Hepatocyte (in vitro differentiated cells): ENCODE results near the gene SLC7A4. TPM values are rescaled to one million over a fixed set of nuclear protein-coding genes. Genes with fewer than 3 reads are reported as not detected.
A peak's percentile ranks its signal among the peaks of the same experiment; 100 is the strongest.
"Not testable (repeated sequence)": the region's sequence is repeated elsewhere in the genome, so short reads cannot be mapped to it uniquely, and the experiment has no call there.

Experiments used
- DNase-seq: peaks from one replicate; pipeline ENCODE4 v3.0.0-alpha.2; 2016; ENCODE audit warnings: low spot score
- H2AFZ ChIP-seq: fragments of 200-600 bp; sonication (generic); 2 replicates; pipeline ENCODE4 v1.6.0; 2016; ENCODE audit warnings: antibody characterized with exemption, mild to moderate bottlenecking
- H3K27ac ChIP-seq: fragments of 200-600 bp; sonication (generic); 2 replicates; pipeline ENCODE4 v1.5.1; 2016; ENCODE audit warnings: mild to moderate bottlenecking
- H3K27me3 ChIP-seq: fragments of 200-600 bp; sonication (generic); 2 replicates; pipeline ENCODE4 v1.6.1; 2016
- H3K36me3 ChIP-seq: fragments of 200-600 bp; sonication (generic); replicated peaks from 2 replicates; pipeline ENCODE4 v1.5.1; 2016; ENCODE audit warnings: low read depth; ENCODE audit not compliant: insufficient read depth
- H3K4me1 ChIP-seq: fragments of 200-600 bp; sonication (generic); 2 replicates; pipeline ENCODE4 v1.5.1; 2016; ENCODE audit warnings: mild to moderate bottlenecking, moderate library complexity; ENCODE audit not compliant: insufficient read depth
- H3K4me2 ChIP-seq: fragments of 200-600 bp; sonication (generic); 2 replicates; pipeline ENCODE4 v1.6.0; 2016
- H3K4me3 ChIP-seq: fragments of 200-600 bp; sonication (generic); 2 replicates; pipeline ENCODE4 v1.5.1; 2016; ENCODE audit warnings: mild to moderate bottlenecking
- H3K79me2 ChIP-seq: fragments of 200-600 bp; sonication (generic); 2 replicates; pipeline ENCODE4 v1.6.0; 2017; ENCODE audit warnings: mild to moderate bottlenecking
- H3K9me2 ChIP-seq: fragments of 200-600 bp; sonication (generic); replicated peaks from 2 replicates; pipeline ENCODE4 v1.6.0; 2017; ENCODE audit warnings: mild to moderate bottlenecking; ENCODE audit not compliant: insufficient read depth
- H3K9me3 ChIP-seq: fragments of 200-600 bp; sonication (generic); 2 replicates; pipeline ENCODE4 v1.5.1; 2016; ENCODE audit warnings: low read depth, mild to moderate bottlenecking
- H4K20me1 ChIP-seq: fragments of 200-600 bp; sonication (generic); 2 replicates; pipeline ENCODE4 v1.6.0; 2016; ENCODE audit warnings: mild to moderate bottlenecking; ENCODE audit not compliant: insufficient read depth, poor library complexity, severe bottlenecking
- EZH2 ChIP-seq: fragments of 200-600 bp; sonication (generic); IDR thresholded peaks from 2 replicates; pipeline ENCODE4 v1.6.1; 2016; ENCODE audit warnings: antibody characterized with exemption, mild to moderate bottlenecking, borderline replicate concordance
- EZH2phosphoT487 ChIP-seq: fragments of 200-600 bp; sonication (generic); IDR thresholded peaks from one replicate; pipeline ENCODE4 v1.6.1; 2018; ENCODE audit warnings: antibody characterized with exemption, mild to moderate bottlenecking, low read depth, moderate library complexity; ENCODE audit not compliant: unreplicated experiment, severe bottlenecking
- WGBS: methylation state at CpG from one replicate; pipeline ENCODE4 v1.1.6; 2016; ENCODE audit warnings: low lambda C conversion rate; ENCODE audit errors: missing lambda C conversion rate; 5-methylcytosine and 5-hydroxymethylcytosine counted together
- polyA plus RNA-seq: library from polyadenylated mRNA; unstranded; fragments of >200 nt; fragmentation: Nextera tagmentation; extraction: Ambion mirVana; gene quantifications from 2 replicates; pipeline ENCODE4 v1.2.1, GENCODE V29; 2016
- total RNA-seq: library from RNA; depleted of rRNA; stranded (reverse); fragments of >200 nt; gene quantifications from 2 replicates; pipeline ENCODE4 v1.2.3, GENCODE V29; 2014
- TF ChIP-seq, protein P1 (sequence below): fragments of 200-600 bp; sonication (generic); IDR thresholded peaks from 2 replicates; pipeline ENCODE4 v1.5.1; 2016; ENCODE audit warnings: antibody characterized with exemption, mild to moderate bottlenecking; ENCODE audit not compliant: poor library complexity

The SLC7A4 gene
- total and polyA plus RNA-seq, 2 experiments from 2014 or later: 140 to 494 TPM

DNA sequence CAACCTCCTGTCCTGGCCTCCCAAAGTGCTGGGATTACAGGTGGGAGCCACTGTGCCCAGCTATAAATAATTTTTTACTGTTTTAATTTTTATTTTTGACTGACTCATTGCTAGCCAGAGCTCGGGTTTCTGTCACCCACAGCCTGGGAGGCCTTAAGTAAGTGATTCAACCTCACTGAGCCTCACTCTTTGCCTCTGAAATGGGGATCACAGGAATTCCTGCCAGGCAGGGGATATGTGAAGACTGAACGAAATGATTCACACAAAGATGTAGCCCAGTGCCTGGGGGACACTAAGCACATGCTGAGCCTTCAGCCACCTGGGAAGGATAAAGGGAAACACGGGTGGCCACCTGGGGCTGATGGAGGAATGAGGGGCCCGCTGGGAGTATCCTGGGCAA lies 9.6 kb upstream of the SLC7A4 start:
- Histone ChIP-seq H3K9me2 (no peaks in the 10 kb centered on the region), H3K4me2 (no peak overlapping the region), H3K4me3 (no peak overlapping the region), H3K79me2 (no peaks in the 10 kb centered on the region), H3K9me3 (no peaks in the 10 kb centered on the region), H3K27me3 (no peaks in the 10 kb centered on the region), H4K20me1 (no peaks in the 10 kb centered on the region), H3K36me3 (no peaks in the 10 kb centered on the region), H2AFZ (no peak overlapping the region), H3K27ac (no peak overlapping the region), H3K4me1 (peaks cover 11% of the 10 kb centered on the region)
- DNase-seq: no peak
- TF ChIP-seq, protein P1, sequence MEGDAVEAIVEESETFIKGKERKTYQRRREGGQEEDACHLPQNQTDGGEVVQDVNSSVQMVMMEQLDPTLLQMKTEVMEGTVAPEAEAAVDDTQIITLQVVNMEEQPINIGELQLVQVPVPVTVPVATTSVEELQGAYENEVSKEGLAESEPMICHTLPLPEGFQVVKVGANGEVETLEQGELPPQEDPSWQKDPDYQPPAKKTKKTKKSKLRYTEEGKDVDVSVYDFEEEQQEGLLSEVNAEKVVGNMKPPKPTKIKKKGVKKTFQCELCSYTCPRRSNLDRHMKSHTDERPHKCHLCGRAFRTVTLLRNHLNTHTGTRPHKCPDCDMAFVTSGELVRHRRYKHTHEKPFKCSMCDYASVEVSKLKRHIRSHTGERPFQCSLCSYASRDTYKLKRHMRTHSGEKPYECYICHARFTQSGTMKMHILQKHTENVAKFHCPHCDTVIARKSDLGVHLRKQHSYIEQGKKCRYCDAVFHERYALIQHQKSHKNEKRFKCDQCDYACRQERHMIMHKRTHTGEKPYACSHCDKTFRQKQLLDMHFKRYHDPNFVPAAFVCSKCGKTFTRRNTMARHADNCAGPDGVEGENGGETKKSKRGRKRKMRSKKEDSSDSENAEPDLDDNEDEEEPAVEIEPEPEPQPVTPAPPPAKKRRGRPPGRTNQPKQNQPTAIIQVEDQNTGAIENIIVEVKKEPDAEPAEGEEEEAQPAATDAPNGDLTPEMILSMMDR: no peak
- 83% methylated on average over 4 of the region's 4 CpGs for WGBS

DNA sequence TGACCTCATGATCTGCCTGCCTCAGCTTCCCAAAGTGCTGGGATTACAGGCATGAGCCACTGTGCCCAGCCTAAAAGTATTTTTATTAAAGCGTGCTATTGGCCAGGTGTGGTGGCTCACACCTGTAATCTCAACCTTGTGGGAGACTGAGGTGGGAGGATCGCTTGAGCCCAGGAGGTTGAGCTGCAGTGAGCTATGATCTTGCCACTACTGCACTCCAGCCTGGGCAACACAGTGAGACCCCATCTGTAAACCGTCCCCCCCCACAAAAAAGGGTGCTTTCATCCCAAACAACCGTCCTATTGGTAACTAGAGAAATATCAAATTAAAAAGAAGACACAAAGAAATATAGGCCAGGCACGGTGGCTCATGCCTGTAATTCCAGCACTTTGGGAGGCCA lies 6.8 kb upstream of the SLC7A4 start:
- not testable (repeated sequence) for H3K9me3 ChIP-seq, H4K20me1 ChIP-seq, H3K79me2 ChIP-seq, H3K4me1 ChIP-seq, H3K27me3 ChIP-seq, H3K36me3 ChIP-seq, H3K4me3 ChIP-seq, H2AFZ ChIP-seq, H3K9me2 ChIP-seq, H3K27ac ChIP-seq, DNase-seq, H3K4me2 ChIP-seq
- WGBS: 96% methylated on average over 5 of the region's 5 CpGs

DNA sequence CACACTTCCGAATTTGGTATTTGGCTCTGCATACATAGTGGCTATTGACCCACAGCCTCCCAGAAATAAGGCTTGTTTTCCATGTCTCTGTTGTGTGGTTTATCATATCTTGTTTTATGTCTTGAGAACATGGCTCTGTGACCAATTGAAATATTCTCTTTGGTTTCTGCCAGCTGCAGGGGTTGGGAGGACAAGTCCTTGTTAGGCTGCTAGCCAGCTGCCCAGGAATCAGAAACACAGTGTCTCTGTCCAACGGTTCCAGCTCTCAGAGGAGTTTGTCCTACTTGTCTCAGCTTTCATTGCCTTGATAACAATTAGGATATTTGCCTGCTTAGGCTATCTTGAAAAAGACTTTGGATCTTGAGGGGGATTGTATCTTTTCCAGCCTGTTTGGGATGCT lies 6.0 kb upstream of the SLC7A4 start:
- no peaks in the 10 kb centered on the region for H3K79me2 ChIP-seq
- no peaks in the 10 kb centered on the region for H3K36me3 ChIP-seq
- H3K4me1 ChIP-seq: no peaks in the 10 kb centered on the region
- H2AFZ ChIP-seq: no peak overlapping the region
- WGBS: 63% methylated on average over 2 of the region's 2 CpGs
- no peak for DNase-seq
- H3K4me2 ChIP-seq: no peak overlapping the region
- no peaks in the 10 kb centered on the region for H3K27me3 ChIP-seq
- no peaks in the 10 kb centered on the region for H3K9me2 ChIP-seq
- H4K20me1 ChIP-seq: no peaks in the 10 kb centered on the region
- no peaks in the 10 kb centered on the region for H3K9me3 ChIP-seq
- no peak overlapping the region for H3K4me3 ChIP-seq
- no peak for TF ChIP-seq EZH2
- no peak for TF ChIP-seq EZH2phosphoT487
- TF ChIP-seq, protein P1: no peak
- peak overlapping the region; percentile 60 for H3K27ac ChIP-seq

DNA sequence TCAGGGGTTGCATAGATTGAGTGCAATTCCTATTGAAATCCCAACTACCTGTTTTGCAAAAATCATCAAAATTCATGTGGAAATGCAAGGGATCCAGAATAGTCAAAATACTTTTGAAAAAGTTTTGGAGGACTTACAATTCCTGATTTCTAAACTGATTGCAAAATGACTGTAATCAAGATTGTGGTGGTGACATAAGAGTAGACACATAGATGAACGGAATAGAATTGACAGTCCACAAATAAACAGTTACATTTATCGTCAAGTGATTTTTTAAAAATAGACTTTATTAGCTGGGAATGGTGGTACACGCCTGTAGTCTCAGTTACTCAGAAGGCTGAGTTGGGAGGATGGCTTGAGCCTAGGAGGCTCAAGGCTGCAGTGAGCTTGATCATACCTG lies 2.6 kb upstream of the SLC7A4 start:
- H3K36me3 ChIP-seq: no peaks in the 10 kb centered on the region
- no peaks in the 10 kb centered on the region for H3K9me3 ChIP-seq
- no peaks in the 10 kb centered on the region for H3K27me3 ChIP-seq
- DNase-seq: no peak
- H2AFZ ChIP-seq: no peak overlapping the region
- H3K4me1 ChIP-seq: peaks cover 17% of the 10 kb centered on the region
- TF ChIP-seq, protein P1: no peak
- TF ChIP-seq EZH2 (no peak), EZH2phosphoT487 (no peak)
- no peaks in the 10 kb centered on the region for H4K20me1 ChIP-seq
- 95% methylated on average over 3 of the region's 3 CpGs for WGBS
- H3K27ac ChIP-seq: no peak overlapping the region
- H3K4me3 ChIP-seq: no peak overlapping the region
- no peaks in the 10 kb centered on the region for H3K79me2 ChIP-seq
- H3K9me2 ChIP-seq: no peaks in the 10 kb centered on the region
- H3K4me2 ChIP-seq: no peak overlapping the region
